Mammary epithelial cell (primary cell): ENCODE data around the gene SPAG4.

Experiments used
- EZH2 ChIP-seq: IDR thresholded peaks from 2 replicates; pipeline ENCODE4 v1.6.1; 2012; ENCODE audit warnings: low read length, inconsistent platforms, borderline replicate concordance
- TF ChIP-seq, protein P1 (sequence below), 2 donors: IDR thresholded peaks in 1 of 2; conservative IDR thresholded peaks in 1 of 2; 2 replicates each; pipeline ENCODE4 v1.5.1; 2011 to 2012; ENCODE audit warnings: inconsistent platforms in 2 of 2, low read length in 2 of 2, mild to moderate bottlenecking in 2 of 2, control low read depth in 1 of 2, low read depth in 1 of 2; ENCODE audit not compliant: insufficient read depth in 1 of 2; ENCODE audit errors: extremely low read depth in 1 of 2

DNA sequence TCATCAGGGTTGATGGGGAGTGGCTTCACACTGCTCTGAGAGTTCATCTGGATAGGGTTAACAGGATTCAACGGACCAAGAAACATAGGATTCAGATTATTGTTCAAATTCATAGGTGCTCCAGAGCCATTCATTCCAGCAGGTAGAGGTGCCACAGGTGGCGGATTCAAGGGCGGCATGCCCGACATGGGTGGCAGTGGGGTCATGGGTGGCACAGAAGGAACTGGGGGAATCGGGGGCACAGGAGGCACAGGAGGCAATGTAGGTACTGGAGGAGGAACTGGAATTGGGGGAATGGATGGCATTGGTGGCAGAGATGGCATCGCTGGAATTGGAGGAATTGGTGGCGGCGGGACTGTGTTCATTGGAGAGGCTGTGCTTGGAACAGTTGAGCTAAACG, 38.8 kb downstream of the SPAG4 start:
- TF ChIP-seq, protein P1, sequence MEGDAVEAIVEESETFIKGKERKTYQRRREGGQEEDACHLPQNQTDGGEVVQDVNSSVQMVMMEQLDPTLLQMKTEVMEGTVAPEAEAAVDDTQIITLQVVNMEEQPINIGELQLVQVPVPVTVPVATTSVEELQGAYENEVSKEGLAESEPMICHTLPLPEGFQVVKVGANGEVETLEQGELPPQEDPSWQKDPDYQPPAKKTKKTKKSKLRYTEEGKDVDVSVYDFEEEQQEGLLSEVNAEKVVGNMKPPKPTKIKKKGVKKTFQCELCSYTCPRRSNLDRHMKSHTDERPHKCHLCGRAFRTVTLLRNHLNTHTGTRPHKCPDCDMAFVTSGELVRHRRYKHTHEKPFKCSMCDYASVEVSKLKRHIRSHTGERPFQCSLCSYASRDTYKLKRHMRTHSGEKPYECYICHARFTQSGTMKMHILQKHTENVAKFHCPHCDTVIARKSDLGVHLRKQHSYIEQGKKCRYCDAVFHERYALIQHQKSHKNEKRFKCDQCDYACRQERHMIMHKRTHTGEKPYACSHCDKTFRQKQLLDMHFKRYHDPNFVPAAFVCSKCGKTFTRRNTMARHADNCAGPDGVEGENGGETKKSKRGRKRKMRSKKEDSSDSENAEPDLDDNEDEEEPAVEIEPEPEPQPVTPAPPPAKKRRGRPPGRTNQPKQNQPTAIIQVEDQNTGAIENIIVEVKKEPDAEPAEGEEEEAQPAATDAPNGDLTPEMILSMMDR (conservative IDR thresholded peaks at IDR 0.05 in 1 of 2, IDR thresholded peaks at IDR 0.05 in 1 of 2; ENCODE audit: extremely low read depth in 1 of 2, insufficient read depth in 1 of 2, low read depth in 1 of 2, low read length in 2 of 2): no peak
- no peak for TF ChIP-seq EZH2
